NT2/D1 (cell line): Measurements from ENCODE around the gene IFNLR1.
A peak's percentile ranks its signal among the peaks of the same experiment; 100 is the strongest.

Source experiments
- DNase-seq: peaks from one replicate; pipeline ENCODE4 v3.0.0-alpha.2; 2011; ENCODE audit warnings: low read depth, low spot score
- H3K27me3 ChIP-seq: 2 replicates; pipeline ENCODE4 v1.6.0; 2011; ENCODE audit warnings: mild to moderate bottlenecking; ENCODE audit not compliant: insufficient read length, insufficient read depth
- H3K36me3 ChIP-seq: 2 replicates; pipeline ENCODE4 v1.6.1; 2011; ENCODE audit warnings: mild to moderate bottlenecking, low read length, mixed read lengths; ENCODE audit not compliant: insufficient read depth, insufficient read length
- H3K4me1 ChIP-seq: 2 replicates; pipeline ENCODE4 v1.5.1; 2011; ENCODE audit not compliant: insufficient read depth, insufficient read length
- H3K4me3 ChIP-seq: 2 replicates; pipeline ENCODE4 v1.5.1; 2011; ENCODE audit warnings: low read depth; ENCODE audit not compliant: insufficient read length
- H3K9ac ChIP-seq: 2 replicates; pipeline ENCODE4 v1.6.0; 2011; ENCODE audit warnings: low read depth; ENCODE audit not compliant: insufficient read length
- H3K9me3 ChIP-seq: 2 replicates; pipeline ENCODE4 v1.5.1; 2011; ENCODE audit warnings: mild to moderate bottlenecking, low read length; ENCODE audit not compliant: insufficient read depth
- SUZ12 ChIP-seq: IDR thresholded peaks from 2 replicates; pipeline ENCODE4 v1.6.1; 2011; ENCODE audit not compliant: insufficient read length, insufficient read depth; ENCODE audit errors: extremely low read depth
- YY1 ChIP-seq: IDR thresholded peaks from 2 replicates; pipeline ENCODE4 v1.6.1; 2011; ENCODE audit not compliant: insufficient read length, insufficient read depth
- ZNF274 ChIP-seq: IDR thresholded peaks from 2 replicates; pipeline ENCODE4 v1.6.1; 2011; ENCODE audit warnings: mild to moderate bottlenecking, low read depth, low read length

IFNLR1 gene

DNA sequence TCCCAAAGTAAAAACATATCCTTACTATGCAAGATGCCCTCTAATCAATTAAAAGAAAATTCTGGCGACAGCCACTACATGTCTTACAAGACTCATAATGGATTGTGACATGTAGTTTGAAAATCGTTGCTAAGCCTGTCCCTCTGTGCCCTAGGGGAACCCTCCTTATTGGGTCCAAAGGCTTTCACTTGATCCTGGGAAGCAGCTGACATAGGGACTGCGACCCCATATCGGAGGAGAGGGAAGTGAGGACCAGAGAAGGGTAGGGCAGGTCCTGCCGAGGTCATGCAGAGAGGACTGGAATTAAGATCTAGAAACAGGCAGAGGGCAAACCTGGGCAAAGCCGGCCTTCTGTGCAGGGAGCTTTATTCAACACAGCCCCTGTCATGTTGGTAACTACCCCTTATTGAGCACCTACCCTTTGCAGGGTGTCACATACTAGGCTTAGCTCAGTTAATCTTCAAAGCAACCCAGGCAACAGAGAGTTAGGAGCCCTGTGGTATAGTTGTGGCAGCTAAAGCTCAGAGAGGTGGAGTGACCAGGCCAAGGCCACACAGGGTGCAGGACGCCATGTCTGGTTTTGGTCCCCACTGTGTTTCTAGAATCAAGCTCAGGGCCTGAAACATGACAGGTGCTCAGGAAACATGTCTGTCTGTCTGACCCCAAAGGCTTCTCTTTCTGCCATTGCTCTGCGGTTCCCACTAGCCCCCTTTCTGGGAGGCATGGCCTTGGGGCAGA is 18.4 kb upstream of the IFNLR1 start:
- Histone ChIP-seq H3K27me3 (no peaks in the 10 kb centered on the region), H3K9me3 (no peaks in the 10 kb centered on the region), H3K36me3 (no peaks in the 10 kb centered on the region), H3K9ac (no peak overlapping the region), H3K4me3 (no peak overlapping the region), H3K4me1 (peaks cover 21% of the 10 kb centered on the region)
- TF ChIP-seq YY1 (no peak), ZNF274 (no peak), SUZ12 (no peak)
- no peak for DNase-seq

DNA sequence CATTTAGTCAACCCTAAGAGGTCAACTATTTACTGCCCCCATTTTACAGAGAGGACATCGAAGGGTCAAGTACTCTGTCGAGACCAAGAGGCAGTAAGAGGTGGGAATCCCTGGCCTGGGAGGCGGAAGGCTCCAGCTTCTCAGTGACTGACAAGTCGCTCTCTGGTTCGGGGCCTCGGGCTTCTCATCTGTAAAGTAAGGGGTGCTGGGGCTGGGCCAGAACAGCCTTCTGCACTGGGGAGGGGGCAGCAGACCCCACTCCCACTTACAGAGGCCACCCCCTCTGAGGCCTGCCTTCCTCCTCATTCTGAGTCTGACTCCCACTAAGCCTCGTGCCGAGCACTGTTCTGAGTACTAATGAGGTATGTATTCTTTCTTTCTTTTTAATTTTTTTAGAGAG is 17.0 kb upstream of the IFNLR1 start:
- no peak overlapping the region for H3K9ac ChIP-seq
- H3K4me1 ChIP-seq: peaks cover 16% of the 10 kb centered on the region
- no peaks in the 10 kb centered on the region for H3K36me3 ChIP-seq
- TF ChIP-seq ZNF274 (no peak), YY1 (no peak), SUZ12 (no peak)
- no peak overlapping the region for H3K4me3 ChIP-seq
- H3K9me3 ChIP-seq: no peaks in the 10 kb centered on the region
- no peak for DNase-seq
- H3K27me3 ChIP-seq: no peaks in the 10 kb centered on the region

DNA sequence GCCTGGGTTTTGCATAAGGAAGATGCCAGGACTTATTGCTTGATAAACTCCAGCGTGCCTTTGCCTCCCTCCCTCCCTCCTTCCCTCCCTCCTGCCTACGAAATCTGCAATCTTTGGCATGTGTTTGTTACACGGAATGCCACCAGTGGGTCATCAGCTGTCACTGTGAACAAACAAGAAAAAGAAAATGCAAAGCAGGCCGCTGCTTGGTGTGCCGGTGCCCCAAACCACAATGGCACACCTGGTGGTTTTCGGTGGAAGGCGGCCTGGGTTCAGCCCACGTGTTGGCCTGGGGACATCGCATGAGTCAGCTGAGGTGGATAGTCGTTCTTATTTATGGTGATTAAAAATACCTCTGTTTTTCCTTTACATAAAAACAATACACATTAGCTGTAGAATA is 16.3 kb upstream of the IFNLR1 start:
- Histone ChIP-seq H3K4me3 (no peak overlapping the region), H3K4me1 (peaks cover 16% of the 10 kb centered on the region), H3K9ac (no peak overlapping the region), H3K36me3 (no peaks in the 10 kb centered on the region), H3K27me3 (no peaks in the 10 kb centered on the region), H3K9me3 (no peaks in the 10 kb centered on the region)
- no peak for TF ChIP-seq SUZ12
- TF ChIP-seq YY1: no peak
- no peak for TF ChIP-seq ZNF274
- no peak for DNase-seq

DNA sequence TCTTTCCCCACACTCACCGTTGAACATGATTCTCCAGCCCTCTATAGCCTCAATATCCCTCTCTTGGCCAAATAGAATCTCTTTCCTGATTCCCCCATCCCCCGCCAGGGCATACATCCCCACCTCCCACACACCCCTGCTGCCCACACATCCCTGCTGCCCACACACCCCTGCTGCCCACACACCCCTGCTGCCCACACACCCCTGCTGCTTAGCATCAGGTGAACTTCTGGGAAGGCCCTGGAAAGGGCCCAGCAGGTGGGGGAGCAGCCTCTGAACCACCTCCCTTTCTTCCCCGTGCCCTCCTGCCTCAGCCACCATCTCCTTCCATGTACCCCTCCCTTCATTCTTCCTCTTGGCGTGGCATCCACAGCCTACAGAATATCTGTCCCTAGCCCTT is 15.9 kb upstream of the IFNLR1 start:
- no peak overlapping the region for H3K4me3 ChIP-seq
- H3K9me3 ChIP-seq: no peaks in the 10 kb centered on the region
- DNase-seq: no peak
- peaks cover 16% of the 10 kb centered on the region for H3K4me1 ChIP-seq
- TF ChIP-seq ZNF274 (no peak), YY1 (no peak), SUZ12 (no peak)
- H3K27me3 ChIP-seq: no peaks in the 10 kb centered on the region
- no peaks in the 10 kb centered on the region for H3K36me3 ChIP-seq
- H3K9ac ChIP-seq: no peak overlapping the region

DNA sequence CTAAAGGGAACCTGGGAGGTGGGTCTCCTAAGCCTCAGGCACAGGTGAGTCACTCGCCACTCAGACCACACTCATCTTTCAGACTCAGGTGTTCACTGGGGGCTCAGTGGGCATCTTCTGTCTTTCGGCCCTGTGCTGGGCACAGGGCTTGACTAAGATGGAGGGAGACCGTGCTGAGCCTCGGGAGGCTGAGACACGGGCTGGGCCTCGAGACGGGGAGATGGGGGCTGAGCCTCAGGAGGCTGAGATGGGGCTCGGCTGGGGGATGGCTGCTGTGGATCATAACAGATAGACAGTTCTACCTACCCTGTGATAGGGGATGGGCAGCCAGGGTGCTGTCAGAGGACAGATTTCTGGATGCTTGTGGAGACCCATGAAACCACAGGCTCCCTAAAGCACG is 15.5 kb upstream of the IFNLR1 start:
- Histone ChIP-seq H3K4me1 (peaks cover 16% of the 10 kb centered on the region), H3K9me3 (no peaks in the 10 kb centered on the region), H3K27me3 (no peaks in the 10 kb centered on the region), H3K36me3 (no peaks in the 10 kb centered on the region), H3K9ac (peak overlapping the region; percentile 12), H3K4me3 (no peak overlapping the region)
- no peak for DNase-seq
- TF ChIP-seq ZNF274 (no peak), YY1 (no peak), SUZ12 (no peak)

DNA sequence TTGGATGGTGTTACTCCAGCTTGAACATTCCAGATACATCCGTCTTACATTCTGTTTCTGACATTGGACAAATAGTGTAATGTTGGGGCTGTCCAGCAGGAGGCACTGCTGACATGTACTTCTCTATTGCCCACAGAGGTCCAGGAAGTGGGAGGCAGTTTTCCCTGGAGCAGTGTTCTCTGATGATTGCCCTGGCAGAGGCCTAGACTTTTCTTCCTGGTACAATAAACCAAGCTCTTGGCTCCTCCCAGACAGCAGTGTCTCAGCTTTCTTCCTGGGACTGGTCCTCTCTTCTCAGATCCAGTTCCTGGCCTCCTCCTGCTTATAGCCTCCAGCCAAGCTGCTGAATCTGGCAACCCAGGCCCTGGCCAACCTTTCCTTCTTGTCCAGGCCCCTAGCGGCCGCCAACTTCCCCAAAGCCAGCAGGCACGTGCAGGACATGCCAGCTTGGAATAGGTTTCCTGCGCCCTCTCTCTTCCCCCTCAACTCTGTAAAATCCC is 14.9 kb upstream of the IFNLR1 start:
- H3K9me3 ChIP-seq: no peaks in the 10 kb centered on the region
- no peaks in the 10 kb centered on the region for H3K27me3 ChIP-seq
- no peaks in the 10 kb centered on the region for H3K36me3 ChIP-seq
- peak; percentile 89 for DNase-seq
- TF ChIP-seq YY1 (no peak), SUZ12 (no peak), ZNF274 (no peak)
- no peak overlapping the region for H3K4me3 ChIP-seq
- peak overlapping the region; percentile 12 for H3K9ac ChIP-seq
- H3K4me1 ChIP-seq: peaks cover 16% of the 10 kb centered on the region

DNA sequence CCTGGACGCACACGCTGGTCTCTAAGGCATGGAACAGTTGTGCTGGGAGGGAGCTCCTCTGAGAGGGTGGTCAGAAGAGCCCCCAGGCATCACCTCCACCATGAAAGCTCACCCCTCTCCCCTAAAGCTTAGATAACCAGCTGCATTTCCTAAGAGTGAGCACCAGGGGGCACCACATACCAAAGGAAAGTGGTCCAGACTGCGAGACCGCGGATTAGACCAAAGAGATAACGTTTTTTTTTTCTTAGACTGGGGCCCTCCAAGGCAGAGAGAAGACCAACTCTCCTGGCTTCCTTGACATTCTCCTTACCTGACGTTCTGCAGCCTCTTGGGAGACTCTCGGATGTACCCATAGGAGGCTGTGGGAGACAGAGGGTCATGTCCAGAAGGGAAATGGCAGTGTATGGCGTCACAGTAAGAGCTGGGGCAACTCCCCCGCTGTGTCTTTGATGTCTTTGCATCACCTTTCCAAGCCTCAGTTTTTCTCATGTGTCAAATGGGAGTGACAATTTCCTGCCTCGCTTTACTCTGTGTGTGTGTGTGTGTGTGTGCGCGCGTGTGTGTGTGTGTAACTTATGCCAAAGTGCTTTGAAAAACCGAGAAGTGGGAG is 12.3 kb upstream of the IFNLR1 start:
- Histone ChIP-seq H3K4me1 (peaks cover 5% of the 10 kb centered on the region), H3K27me3 (no peaks in the 10 kb centered on the region), H3K36me3 (no peaks in the 10 kb centered on the region), H3K9ac (no peak overlapping the region), H3K9me3 (no peaks in the 10 kb centered on the region), H3K4me3 (no peak overlapping the region)
- no peak for TF ChIP-seq SUZ12
- TF ChIP-seq YY1: no peak
- TF ChIP-seq ZNF274: no peak
- peak; percentile 80 for DNase-seq
